Uterus (tissue), 4 donors: ENCODE measurements around the gene CAMSAP3. TPM values are rescaled to one million over a fixed set of nuclear protein-coding genes. Genes with fewer than 3 reads are reported as not detected.

Source experiments
- DNase-seq, 2 donors: peaks; one replicate each; pipeline ENCODE4 v3.0.0-alpha.2; 2019 to 2020
- H3K27ac ChIP-seq, 2 donors: fragments of 200-600 bp; sonication (generic); 1 replicate in 1 of 2; 2 replicates in 1 of 2; pipeline ENCODE4 v1.5.1; 2016 to 2018
- H3K27me3 ChIP-seq, 2 donors: fragments of 200-600 bp; sonication (generic); one replicate each; pipeline ENCODE4 v1.5.1; 2018 to 2019; ENCODE audit warnings: control low read depth in 1 of 2
- H3K36me3 ChIP-seq, 2 donors: fragments of 200-600 bp; sonication (generic); one replicate each; pipeline ENCODE4 v1.5.1; 2019; ENCODE audit warnings: control low read depth in 1 of 2
- H3K4me1 ChIP-seq, 2 donors: fragments of 200-600 bp; sonication (generic); one replicate each; pipeline ENCODE4 v1.5.1; 2018 to 2019; ENCODE audit warnings: control low read depth in 1 of 2
- H3K4me3 ChIP-seq, 2 donors: fragments of 200-600 bp; sonication (generic); 1 replicate in 1 of 2; 2 replicates in 1 of 2; pipeline ENCODE4 v1.5.1; 2018 to 2019; ENCODE audit warnings: mild to moderate bottlenecking in 1 of 2
- H3K9me3 ChIP-seq, 2 donors: fragments of 200-600 bp; sonication (generic); one replicate each; pipeline ENCODE4 v1.5.1; 2019; ENCODE audit warnings: control low read depth in 1 of 2
- CTCF ChIP-seq, 4 experiments: fragments of 200-600 bp in 2 of 4; fragments of 450-650 bp in 2 of 4; sonication (generic) in 2 of 4; IDR thresholded peaks; one replicate each; pipeline ENCODE4 v1.5.1; 2016 to 2019; ENCODE audit warnings: antibody characterized with exemption in 4 of 4, mild to moderate bottlenecking in 2 of 4, moderate library complexity in 1 of 4
- POLR2A ChIP-seq, 2 donors: fragments of 450-650 bp; IDR thresholded peaks; one replicate each; pipeline ENCODE4 v1.6.1; 2016; ENCODE audit warnings: antibody characterized with exemption in 2 of 2, mild to moderate bottlenecking in 1 of 2, moderate library complexity in 1 of 2
- intact Hi-C: fragments of 100-400 bp; cut with DNase I; formaldehyde crosslinking; loops from one replicate; pipeline ENCODE4 v1.15.1; 2023; ENCODE audit warnings: low total_unique reads
- total RNA-seq, 4 donors: library from RNA; depleted of rRNA in 3 of 4; stranded (reverse); fragments of >200 nt in 3 of 4; gene quantifications; one replicate each; pipeline versions ENCODE4 v1.1.0 to v1.2.4, GENCODE V29; 2014 to 2023
- donor health status: DM: yes; HTN: yes; CAD: no.

Gene CAMSAP3
- total RNA-seq, 4 donors from 2014 or later = 0.26 to 3.5 (median 0.47) TPM

DNA sequence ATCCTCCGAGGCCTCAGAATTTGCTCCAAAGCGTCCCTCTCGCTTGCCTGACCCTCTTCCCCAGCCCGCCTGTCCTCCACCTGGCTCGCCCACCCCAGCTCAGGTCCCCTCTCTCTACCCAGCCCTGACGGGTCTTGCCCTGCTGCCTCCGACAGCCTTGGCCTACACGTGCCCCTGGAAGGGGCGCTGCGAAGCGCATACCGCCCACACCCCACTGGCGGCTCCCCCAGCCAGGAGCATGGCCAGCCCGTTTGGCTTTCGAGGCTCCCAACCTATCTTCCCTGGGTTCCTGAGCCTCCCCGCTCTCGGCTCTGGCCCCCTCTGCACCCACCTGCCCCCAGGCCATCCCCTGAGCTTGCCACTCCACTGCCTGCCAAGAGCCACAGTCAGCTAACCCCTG lies 29.1 kb downstream of the CAMSAP3 start:
- intact Hi-C loops = no loop called here
- no peaks in the 10 kb centered on the region for H3K36me3 ChIP-seq

DNA sequence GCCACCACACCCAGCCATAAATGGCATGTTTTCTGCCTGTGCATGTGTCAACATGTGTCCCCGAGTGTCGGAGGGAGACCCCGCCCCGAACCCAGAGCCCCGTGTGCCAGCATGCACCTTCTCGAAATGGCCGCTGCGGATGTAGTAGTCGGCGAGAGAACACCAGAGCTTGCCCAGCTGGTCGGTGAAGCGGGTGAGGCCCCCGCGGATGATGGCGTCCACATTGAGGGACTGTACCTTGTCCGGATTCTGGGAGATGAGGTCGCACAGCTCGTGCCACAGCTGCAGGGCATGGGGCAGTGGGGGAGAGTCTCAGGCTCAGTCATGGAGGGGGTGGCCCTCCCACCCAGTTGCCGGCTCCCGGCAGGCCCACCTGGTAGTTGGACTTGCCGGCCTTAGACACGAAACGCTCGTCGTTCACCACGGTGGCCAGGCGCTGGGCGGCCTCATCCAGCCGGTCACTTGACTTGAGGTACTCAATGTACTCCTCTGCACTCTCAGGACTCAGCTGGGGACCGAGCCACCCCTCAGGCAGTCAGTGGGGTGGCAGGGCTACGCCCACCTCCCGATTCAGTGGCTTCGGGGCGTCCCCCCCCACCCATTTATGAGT lies 30.2 kb downstream of the CAMSAP3 start:
- intact Hi-C loops = no loop called here
- H3K27me3 ChIP-seq = no peaks in the 10 kb centered on the region
- no peak for TF ChIP-seq CTCF (IDR thresholded peaks at IDR 0.05)
- TF ChIP-seq POLR2A (IDR thresholded peaks at IDR 0.05) = no peak
- peaks cover 8 to 16% of the 10 kb centered on the region in 2 donors for H3K4me1 ChIP-seq
- H3K4me3 ChIP-seq = no peak overlapping the region
- no peaks in the 10 kb centered on the region for H3K36me3 ChIP-seq
- H3K27ac ChIP-seq = no peak overlapping the region
- no peaks in the 10 kb centered on the region for H3K9me3 ChIP-seq
- no peak for DNase-seq

More for the DNA sequence above, 29.1 kb downstream of the CAMSAP3 start:
- Histone ChIP-seq H3K4me3 (no peak overlapping the region), H3K9me3 (no peaks in the 10 kb centered on the region), H3K27me3 (no peaks in the 10 kb centered on the region), H3K4me1 (peaks cover 0 to 13% of the 10 kb centered on the region in 2 donors), H3K27ac (no peak overlapping the region)
- no peak for DNase-seq
- TF ChIP-seq CTCF (IDR thresholded peaks at IDR 0.05) = no peak
- no peak for TF ChIP-seq POLR2A (IDR thresholded peaks at IDR 0.05)

DNA sequence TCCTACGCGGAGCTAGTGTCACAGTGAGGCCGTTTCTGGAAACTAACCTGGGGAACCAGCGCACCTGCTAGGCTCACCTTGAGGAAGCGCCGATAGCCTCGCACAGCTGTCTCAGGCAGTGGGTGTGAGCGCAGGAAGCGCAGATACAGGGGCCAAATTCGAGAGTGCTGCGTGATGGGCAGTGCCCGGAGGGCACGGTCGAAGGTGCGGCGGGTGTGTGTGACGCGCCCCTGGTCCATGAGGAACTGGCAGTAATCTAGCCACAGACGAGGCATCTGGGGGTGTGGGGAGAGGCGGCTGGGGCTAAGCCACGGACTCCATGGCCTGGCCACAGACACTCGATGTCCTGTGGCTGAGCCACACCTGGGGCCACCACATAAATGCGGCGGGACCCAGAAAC lies 31.5 kb downstream of the CAMSAP3 start:
- intact Hi-C loops = no loop called here
- H3K36me3 ChIP-seq = no peaks in the 10 kb centered on the region

GRCh38 chr19:7628589-7629311 lies 33.1 kb downstream of the CAMSAP3 start:
- Histone ChIP-seq H3K4me1 (peaks cover 10 to 16% of the 10 kb centered on the region in 2 donors), H3K27me3 (no peaks in the 10 kb centered on the region), H3K4me3 (peak overlapping the region; percentile 91 to 100), H3K36me3 (no peaks in the 10 kb centered on the region), H3K27ac (peak overlapping the region; percentile 84 to 88), H3K9me3 (no peaks in the 10 kb centered on the region)
- intact Hi-C loops = no loop called here
- no peak for DNase-seq
- TF ChIP-seq POLR2A (IDR thresholded peaks at IDR 0.05) (no peak), CTCF (IDR thresholded peaks at IDR 0.05) (no peak)

More for the DNA sequence above, 31.5 kb downstream of the CAMSAP3 start:
- TF ChIP-seq POLR2A (IDR thresholded peaks at IDR 0.05) (no peak), CTCF (IDR thresholded peaks at IDR 0.05) (no peak)
- Histone ChIP-seq H3K27me3 (no peaks in the 10 kb centered on the region), H3K4me3 (no peak overlapping the region), H3K9me3 (no peaks in the 10 kb centered on the region), H3K4me1 (peaks cover 10 to 16% of the 10 kb centered on the region in 2 donors), H3K27ac (no peak overlapping the region)
- DNase-seq = no peak

DNA sequence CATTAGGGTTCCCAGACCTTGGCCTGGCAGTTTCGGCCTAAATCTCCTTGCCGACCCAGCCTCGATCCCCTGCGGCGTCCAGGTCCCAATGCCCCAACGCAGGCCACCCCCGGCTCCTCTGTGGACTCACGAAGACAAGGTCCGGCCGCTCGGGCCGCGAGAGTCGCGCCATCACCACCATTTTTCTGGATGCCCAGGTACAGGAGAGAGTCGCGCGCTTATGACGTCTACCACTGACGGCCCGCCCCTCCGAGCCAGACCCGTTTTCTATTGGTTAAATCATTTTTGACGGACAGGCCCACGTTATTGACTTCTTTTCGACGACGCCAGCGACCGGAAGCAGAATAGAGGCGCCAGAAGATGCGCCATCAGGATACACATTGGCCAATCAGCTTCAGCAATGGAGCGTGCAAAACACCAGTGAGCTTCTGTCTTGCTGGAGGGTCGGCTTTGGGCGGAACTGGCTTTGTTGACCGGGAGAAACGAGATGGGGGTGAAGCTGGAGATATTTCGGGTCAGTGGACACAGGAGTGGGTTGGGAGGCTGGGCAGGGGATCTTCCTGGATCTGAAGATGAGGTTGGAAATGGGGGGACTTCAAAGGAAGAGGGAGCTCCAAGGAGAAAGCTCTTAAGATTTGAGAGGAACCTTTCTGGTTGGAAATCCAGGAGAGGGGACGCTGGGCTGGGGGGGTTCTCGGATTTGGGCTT lies 33.8 kb downstream of the CAMSAP3 start, which contains the start of the genes PET100 and XAB2:
Gene PET100, plus strand, starts transcription at position 447 of the 708 bp plus-strand sequence. Its CDS starts 41 bp downstream, at position 488.
Gene XAB2, minus strand, starts transcription at position 199 of the 708 bp plus-strand sequence. Its CDS starts 18 bp downstream, at position 181.
- intact Hi-C loops = no loop called here
- DNase-seq = peak; percentile 96 to 98
- Histone ChIP-seq H3K9me3 (no peaks in the 10 kb centered on the region), H3K27ac (peak within 1 kb of the TSS; percentile 84 to 88), H3K27me3 (no peaks in the 10 kb centered on the region), H3K4me3 (peak within 1 kb of the TSS; percentile 91 to 100), H3K4me1 (peaks cover 10 to 16% of the 10 kb centered on the region in 2 donors), H3K36me3 (no peaks in the 10 kb centered on the region)
- TF ChIP-seq CTCF (IDR thresholded peaks at IDR 0.05) (peak in 1 of 4 experiments; percentile 30), POLR2A (IDR thresholded peaks at IDR 0.05) (peak; percentile 39 to 67)
